ENCODE measurements around the gene RBMS3. TPM values are rescaled to one million over a fixed set of nuclear protein-coding genes. Genes with fewer than 3 reads are reported as not detected.

The RBMS3 gene
- total RNA-seq, 1 experiment from 2014 or later = 1.3 TPM

DNA sequence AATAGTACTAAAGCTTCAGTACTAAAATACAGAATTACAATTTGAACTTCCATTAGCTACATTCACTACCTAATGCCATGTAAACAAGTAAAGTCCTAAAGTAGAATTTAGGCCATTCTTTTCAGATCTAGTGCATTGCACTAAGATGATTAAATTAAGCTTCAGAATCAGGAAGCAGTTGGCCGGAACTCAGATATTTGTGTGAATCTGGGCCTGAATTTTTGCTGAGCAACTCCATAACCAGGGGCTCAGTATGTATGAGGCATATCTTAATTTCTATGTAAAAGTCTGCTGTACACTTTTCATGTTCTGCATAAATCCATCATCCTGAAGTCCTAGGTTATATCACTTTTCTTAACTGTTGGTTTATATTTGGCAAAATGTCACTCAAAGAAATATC lies 246.4 kb downstream of the RBMS3 start:
- intact Hi-C loops (cut with micrococcal nuclease; ENCODE audit: unreplicated experiment) = no loop called here
- TF ChIP-seq, protein P1, sequence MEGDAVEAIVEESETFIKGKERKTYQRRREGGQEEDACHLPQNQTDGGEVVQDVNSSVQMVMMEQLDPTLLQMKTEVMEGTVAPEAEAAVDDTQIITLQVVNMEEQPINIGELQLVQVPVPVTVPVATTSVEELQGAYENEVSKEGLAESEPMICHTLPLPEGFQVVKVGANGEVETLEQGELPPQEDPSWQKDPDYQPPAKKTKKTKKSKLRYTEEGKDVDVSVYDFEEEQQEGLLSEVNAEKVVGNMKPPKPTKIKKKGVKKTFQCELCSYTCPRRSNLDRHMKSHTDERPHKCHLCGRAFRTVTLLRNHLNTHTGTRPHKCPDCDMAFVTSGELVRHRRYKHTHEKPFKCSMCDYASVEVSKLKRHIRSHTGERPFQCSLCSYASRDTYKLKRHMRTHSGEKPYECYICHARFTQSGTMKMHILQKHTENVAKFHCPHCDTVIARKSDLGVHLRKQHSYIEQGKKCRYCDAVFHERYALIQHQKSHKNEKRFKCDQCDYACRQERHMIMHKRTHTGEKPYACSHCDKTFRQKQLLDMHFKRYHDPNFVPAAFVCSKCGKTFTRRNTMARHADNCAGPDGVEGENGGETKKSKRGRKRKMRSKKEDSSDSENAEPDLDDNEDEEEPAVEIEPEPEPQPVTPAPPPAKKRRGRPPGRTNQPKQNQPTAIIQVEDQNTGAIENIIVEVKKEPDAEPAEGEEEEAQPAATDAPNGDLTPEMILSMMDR (IDR thresholded peaks at IDR 0.05; ENCODE audit: unreplicated experiment) = no peak
- Mint-ChIP-seq H3K27me3 (ENCODE audit: unreplicated experiment) (no peaks in the 10 kb centered on the region), H3K4me1 (ENCODE audit: low read depth, unreplicated experiment) (peaks cover 10% of the 10 kb centered on the region), H3K9me3 (ENCODE audit: low read depth, unreplicated experiment) (no peaks in the 10 kb centered on the region), H3K27ac (ENCODE audit: unreplicated experiment) (no peak overlapping the region), H3K4me3 (ENCODE audit: low read depth, unreplicated experiment) (no peak overlapping the region), H3K36me3 (ENCODE audit: insufficient read depth, unreplicated experiment) (no peaks in the 10 kb centered on the region)
- DNase-seq = no peak
- BruUV-seq (replicated peaks) = no TSS peak
- CTCF ChIA-PET = no interaction called here

DNA sequence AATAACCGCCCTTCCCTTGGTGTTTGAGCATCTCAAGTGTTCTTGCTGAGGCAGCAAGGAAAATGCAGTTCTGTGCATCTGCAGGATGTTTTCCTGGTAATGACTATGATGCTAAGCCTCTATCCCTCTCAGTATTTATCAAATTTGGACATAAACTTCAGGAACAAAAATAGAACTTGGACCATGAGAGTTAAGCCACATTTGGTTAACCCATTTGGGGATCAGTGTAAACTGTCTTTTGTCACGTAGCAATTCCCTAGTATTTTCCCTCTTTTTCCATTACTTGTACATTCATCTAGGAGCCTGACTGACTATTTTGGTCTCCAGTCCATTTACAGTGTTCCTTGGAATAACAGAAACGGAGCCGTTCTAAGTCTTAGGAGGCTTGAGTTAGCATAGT lies 250.8 kb downstream of the RBMS3 start:
- Mint-ChIP-seq H3K9me3 (ENCODE audit: low read depth, unreplicated experiment) (no peaks in the 10 kb centered on the region), H3K4me1 (ENCODE audit: low read depth, unreplicated experiment) (no peaks in the 10 kb centered on the region), H3K27ac (ENCODE audit: unreplicated experiment) (no peak overlapping the region), H3K4me3 (ENCODE audit: low read depth, unreplicated experiment) (no peak overlapping the region), H3K27me3 (ENCODE audit: unreplicated experiment) (no peaks in the 10 kb centered on the region), H3K36me3 (ENCODE audit: insufficient read depth, unreplicated experiment) (no peaks in the 10 kb centered on the region)
- BruUV-seq (replicated peaks) = no TSS peak
- CTCF ChIA-PET = no interaction called here
- no peak for DNase-seq
- TF ChIP-seq, protein P1 (IDR thresholded peaks at IDR 0.05; ENCODE audit: unreplicated experiment) = no peak
- intact Hi-C loops (cut with micrococcal nuclease; ENCODE audit: unreplicated experiment) = loop anchor here (10.0 kb wide), 1 partner anchor 233 kb away; no protein-coding TSS in a partner anchor

DNA sequence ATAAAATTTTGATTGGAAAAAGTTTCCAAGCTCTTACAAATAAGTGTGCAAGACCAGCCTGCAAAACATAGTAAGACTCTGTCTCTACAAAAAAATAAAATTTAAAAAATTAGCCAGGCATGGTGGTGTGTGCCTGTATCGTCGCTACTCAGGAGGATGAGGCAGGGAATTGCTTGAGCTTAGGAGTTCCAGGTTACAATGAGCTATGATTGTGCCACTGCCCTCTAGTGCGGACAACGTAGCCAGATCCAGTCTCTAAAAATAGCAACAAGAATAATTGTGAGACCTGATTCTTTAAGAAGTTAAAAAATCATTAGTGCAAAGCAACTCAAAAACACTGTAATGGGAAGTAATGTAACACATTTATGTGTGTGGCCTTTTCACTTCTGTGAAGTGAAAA lies 251.6 kb downstream of the RBMS3 start:
- no peak for DNase-seq
- H3K4me3 Mint-ChIP-seq (ENCODE audit: low read depth, unreplicated experiment) = no peak overlapping the region
- intact Hi-C loops (cut with micrococcal nuclease; ENCODE audit: unreplicated experiment) = loop anchor here (10.0 kb wide), 1 partner anchor 232 kb away; no protein-coding TSS in a partner anchor
- H3K4me1 Mint-ChIP-seq (ENCODE audit: low read depth, unreplicated experiment) = no peaks in the 10 kb centered on the region
- BruUV-seq (replicated peaks) = no TSS peak
- CTCF ChIA-PET = no interaction called here
- H3K36me3 Mint-ChIP-seq (ENCODE audit: insufficient read depth, unreplicated experiment) = no peaks in the 10 kb centered on the region
- no peaks in the 10 kb centered on the region for H3K9me3 Mint-ChIP-seq (ENCODE audit: low read depth, unreplicated experiment)
- no peak overlapping the region for H3K27ac Mint-ChIP-seq (ENCODE audit: unreplicated experiment)
- H3K27me3 Mint-ChIP-seq (ENCODE audit: unreplicated experiment) = no peaks in the 10 kb centered on the region
- TF ChIP-seq, protein P1 (IDR thresholded peaks at IDR 0.05; ENCODE audit: unreplicated experiment) = no peak

DNA sequence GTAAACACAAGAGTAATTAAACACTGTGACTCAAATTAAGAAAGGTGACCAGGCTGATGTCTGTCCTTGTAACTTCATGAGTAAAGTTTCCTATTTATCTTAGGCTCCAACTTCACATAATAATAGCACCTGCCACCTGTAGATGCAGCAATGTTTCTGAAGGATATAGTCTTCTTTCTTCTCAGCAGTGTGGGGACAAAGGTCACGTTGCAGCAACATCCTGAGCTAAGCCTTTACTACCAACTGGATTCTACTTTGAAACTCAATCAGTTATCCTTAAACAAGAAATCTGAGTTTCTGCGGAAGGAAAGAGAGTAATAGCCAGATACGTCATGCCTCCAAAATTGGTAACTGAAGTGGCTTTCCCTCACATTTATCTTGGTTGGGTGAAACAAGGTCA lies 253.1 kb downstream of the RBMS3 start:
- CTCF ChIA-PET = no interaction called here
- no peak for DNase-seq
- H3K27me3 Mint-ChIP-seq (ENCODE audit: unreplicated experiment) = no peaks in the 10 kb centered on the region
- BruUV-seq (replicated peaks) = no TSS peak
- H3K4me1 Mint-ChIP-seq (ENCODE audit: low read depth, unreplicated experiment) = no peaks in the 10 kb centered on the region
- H3K36me3 Mint-ChIP-seq (ENCODE audit: insufficient read depth, unreplicated experiment) = no peaks in the 10 kb centered on the region
- H3K4me3 Mint-ChIP-seq (ENCODE audit: low read depth, unreplicated experiment) = no peak overlapping the region
- TF ChIP-seq, protein P1 (IDR thresholded peaks at IDR 0.05; ENCODE audit: unreplicated experiment) = no peak
- intact Hi-C loops (cut with micrococcal nuclease; ENCODE audit: unreplicated experiment) = loop anchor here (10.0 kb wide), 1 partner anchor 231 kb away; no protein-coding TSS in a partner anchor
- no peaks in the 10 kb centered on the region for H3K9me3 Mint-ChIP-seq (ENCODE audit: low read depth, unreplicated experiment)
- no peak overlapping the region for H3K27ac Mint-ChIP-seq (ENCODE audit: unreplicated experiment)
